Stimulated activated CD8-positive, alpha-beta memory T cell treated with anti-CD3 and anti-CD28 coated beads, Interleukin-7, amount 100 ng/mL, for 1 hour (primary cell): ENCODE measurements around the gene TCL1A.
"Not testable (repeated sequence)": the region's sequence is repeated elsewhere in the genome, so short reads cannot be mapped to it uniquely, and the experiment has no call there.

Source experiments
- DNase-seq, 2 donors: peaks; one replicate each; pipeline ENCODE4 v3.0.0-alpha.2; 2020; ENCODE audit warnings: low read depth in 2 of 2

TCL1A gene

DNA sequence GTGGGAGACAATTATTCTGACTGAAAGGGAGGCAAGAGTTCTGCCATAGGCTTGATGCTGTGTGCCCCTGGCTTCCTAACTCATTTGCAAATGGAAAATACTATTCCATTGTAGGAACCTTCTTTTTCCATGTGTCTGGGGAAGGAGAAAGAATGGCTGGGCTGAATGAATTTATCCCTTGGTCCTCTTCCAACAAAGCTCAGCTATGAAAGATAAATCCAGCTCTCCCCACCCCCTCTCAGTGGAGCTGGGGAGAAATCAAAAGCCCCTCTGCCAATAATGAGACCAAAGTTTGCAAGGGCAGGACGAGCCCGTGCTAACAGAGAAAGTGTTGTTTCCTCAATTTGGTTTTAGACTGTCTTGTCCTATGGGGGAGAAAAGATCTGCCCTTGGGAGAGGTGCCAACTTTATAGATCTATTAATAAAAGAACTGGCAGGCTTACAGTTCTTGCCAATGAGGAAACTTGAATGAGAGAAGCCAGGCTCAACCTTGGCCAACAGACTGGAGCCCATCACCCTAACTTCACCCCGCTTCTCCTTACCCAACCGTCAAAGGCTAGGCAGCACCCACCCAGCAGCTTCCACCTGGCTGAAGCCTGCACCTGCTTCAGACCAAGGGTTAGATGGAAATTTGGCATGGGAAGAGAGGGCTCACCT is 36.6 kb downstream of the TCL1A start:
- no peak for DNase-seq

DNA sequence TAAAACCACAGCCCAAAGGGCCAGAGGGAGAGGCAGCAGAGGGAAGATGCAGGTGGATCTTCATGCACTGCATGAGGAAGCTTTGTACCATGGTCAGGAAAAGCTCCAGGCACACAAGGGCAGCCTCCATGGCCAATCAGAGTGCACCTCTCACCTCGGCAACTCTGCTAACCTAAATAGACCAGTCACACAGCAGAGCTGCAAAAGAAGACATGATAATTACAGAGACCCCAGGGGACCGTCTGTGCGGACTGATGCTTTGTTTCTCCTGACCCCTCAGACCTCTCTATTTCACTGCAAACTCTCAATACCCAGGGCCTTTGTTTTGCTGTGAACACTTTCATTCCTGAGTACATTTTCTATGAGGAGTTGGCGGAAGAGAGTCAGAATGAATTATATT is 38.4 kb downstream of the TCL1A start:
- DNase-seq, result no peak

DNA sequence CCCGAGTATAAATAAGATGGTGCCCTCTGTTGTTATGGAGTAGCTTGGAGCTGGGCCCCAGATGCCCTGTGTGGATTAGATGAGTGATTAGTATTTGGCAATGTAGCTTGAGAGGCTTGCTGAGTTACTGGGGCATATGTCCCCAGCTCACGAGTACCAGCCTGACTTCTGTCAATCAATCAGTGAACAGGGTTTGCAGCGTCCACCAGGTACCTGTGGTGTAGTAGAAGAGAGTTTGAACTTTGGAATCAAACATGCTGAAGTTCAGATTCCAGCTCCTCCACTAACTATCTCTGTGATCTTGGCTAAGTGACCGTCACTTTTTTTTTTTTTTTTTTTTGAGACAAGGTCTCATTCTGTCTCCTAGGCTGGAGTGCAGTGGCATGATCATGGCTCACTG is 39.3 kb downstream of the TCL1A start:
- DNase-seq, result no peak

- no peak for DNase-seq
These were observed 45.6 kb downstream of the TCL1A start for GRCh38 chr14:95668235-95668772.

DNA sequence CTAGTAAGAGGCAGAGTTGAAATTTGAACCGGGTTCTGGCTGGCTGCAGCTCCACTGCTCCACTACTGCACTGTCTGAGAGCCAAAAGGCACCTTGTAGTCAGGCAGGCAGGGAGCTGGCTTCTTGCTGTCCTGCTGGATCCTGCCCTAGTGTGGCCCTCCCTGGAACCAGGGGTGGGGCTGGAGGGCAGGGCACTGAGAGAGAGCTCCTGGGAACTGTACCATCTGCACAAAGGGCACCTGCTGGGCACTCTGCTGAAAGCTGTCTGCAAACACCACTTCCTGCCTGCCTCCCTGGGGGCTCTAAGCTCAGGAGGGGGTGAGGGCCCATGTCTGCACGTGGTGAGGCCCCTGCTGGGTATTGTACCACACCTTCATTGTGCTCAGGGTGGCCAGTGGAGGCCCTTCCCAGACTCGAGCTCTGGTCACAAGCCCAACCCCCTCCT is 46.7 kb downstream of the TCL1A start:
- DNase-seq, result no peak

DNA sequence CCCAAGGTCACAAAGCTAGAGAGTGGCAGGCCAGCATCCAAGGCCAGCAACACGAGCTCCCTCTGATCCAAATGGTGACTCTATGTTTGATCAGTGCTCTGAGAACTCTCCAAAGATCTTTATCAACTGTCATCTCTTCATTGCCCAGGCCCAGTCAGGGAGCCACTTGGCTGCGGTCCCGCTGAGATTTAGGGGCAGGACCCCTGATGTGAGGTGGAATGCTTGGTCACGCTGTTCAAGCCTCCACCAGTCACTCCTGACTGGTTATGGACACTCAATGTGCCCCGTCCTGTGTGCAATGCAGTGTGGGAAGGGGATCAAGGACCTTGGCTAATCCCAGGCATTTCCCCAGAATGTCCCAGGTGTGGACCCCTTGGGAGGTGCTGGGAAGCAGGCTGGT is 47.5 kb downstream of the TCL1A start:
- no peak for DNase-seq

DNA sequence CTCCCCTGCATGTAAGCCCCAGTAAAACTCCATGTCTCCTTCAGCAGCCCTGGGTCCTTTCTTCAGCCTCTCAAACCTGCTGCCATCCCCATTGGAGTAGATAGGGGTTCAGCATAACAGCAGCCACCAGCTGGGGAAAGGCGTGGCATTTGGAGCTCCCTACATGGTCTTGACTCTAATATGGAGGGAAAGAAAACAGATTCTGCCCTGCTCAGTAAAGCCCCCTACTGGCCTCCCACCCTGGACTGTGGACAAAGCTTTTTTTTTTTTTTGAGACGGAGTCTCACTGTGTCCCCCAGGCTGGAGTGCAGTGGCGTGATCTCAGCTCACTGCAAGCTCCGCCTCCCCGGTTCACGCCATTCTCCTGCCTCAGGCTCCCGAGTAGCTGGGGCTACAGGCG is 48.4 kb downstream of the TCL1A start:
- DNase-seq, result not testable (repeated sequence)

DNA sequence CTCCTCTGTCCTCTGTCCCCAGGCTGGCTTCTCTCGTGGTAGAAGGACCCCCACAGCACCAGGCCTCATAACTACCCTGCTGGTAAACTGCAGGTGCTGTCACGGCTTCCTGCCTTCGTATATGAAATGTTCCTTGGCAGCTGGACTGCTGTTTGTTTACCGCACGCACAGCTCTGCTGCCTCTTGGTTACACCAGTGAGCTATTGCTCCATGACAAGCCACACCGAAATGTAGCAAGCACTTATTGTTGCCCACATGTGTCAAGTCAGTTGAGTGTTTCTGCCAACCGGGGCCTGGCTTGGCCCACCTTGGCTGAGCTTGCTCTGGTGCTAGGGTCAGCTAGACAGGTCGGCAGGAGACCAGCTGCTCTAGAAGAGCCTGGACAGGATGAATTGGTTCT is 49.4 kb downstream of the TCL1A start:
- DNase-seq, result no peak

GRCh38 chr14:95664066-95664465 is 49.9 kb downstream of the TCL1A start:
- no peak for DNase-seq

GRCh38 chr14:95663226-95663797 is 50.6 kb downstream of the TCL1A start:
- no peak for DNase-seq

- DNase-seq, result no peak
These were observed 51.3 kb downstream of the TCL1A start for GRCh38 chr14:95662376-95663186.

DNA sequence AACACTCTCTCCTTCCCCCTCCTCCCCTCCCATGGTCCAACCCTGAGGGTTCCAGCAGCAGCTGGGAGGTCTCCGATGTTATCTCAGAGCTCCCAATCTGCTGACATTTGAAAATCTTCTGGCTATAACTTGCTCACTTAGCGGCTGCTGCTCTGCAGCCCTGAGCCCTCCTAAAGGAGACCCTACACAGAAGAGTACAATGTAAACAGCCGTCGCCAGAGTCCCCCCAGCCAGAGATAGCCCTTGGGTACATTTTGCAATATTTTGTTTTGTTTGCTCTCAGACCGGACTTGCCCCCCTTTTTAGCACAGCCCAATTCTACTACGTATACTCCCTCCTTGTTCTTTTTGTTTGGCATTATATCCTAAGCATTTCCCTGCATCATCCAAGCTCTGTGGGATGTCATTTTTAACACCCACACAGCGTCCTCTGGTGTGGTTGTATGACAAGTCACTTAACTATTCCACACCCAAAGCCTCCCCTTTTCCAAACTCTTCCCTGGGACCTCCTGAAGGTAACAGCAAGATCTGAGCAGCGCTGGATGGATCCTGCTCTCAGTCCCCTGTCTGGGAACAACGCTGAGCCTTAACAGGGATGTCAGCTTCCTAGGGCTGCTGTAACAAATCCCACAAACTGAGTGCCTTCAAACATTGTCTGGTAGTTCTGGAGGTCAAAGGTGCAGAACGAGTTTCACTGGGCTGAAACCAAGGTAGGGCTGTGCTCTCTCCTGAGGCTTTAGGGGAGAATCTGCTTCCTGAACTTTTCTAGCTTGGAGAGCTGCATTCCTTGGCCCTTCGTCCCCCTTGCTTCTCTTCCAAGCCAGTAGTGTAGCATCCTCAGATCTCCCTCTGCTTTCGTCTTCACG is 53.0 kb downstream of the TCL1A start:
- no peak for DNase-seq

DNA sequence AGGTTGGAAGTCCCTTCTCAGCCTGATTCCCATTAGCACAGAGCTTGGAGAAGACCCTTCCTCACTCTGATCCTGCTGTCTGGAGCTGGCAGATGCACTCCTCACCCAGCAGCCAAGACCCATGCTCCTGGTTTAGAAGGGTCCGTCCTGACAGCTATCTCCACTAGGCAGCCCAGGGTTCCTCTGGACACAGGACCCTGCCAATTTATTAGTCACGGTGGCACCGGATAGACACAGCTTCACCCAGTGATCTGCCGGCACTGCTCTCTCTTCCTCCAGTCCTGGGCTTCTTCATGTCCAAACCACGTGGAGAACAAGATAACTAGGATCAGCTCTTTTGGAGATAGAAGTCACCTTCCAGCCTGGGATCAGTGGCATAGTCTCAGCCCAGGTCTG is 53.9 kb downstream of the TCL1A start:
- no peak for DNase-seq
